Measurements from ENCODE around the gene AATK. TPM values are rescaled to one million over a fixed set of nuclear protein-coding genes. Genes with fewer than 3 reads are reported as not detected.

The AATK gene
- total and polyA plus RNA-seq, 2 of the 13 experiments (the other 11 are each of a cell fraction or from before 2014, with no cell fraction given) = 2.9 to 8.4 TPM

DNA sequence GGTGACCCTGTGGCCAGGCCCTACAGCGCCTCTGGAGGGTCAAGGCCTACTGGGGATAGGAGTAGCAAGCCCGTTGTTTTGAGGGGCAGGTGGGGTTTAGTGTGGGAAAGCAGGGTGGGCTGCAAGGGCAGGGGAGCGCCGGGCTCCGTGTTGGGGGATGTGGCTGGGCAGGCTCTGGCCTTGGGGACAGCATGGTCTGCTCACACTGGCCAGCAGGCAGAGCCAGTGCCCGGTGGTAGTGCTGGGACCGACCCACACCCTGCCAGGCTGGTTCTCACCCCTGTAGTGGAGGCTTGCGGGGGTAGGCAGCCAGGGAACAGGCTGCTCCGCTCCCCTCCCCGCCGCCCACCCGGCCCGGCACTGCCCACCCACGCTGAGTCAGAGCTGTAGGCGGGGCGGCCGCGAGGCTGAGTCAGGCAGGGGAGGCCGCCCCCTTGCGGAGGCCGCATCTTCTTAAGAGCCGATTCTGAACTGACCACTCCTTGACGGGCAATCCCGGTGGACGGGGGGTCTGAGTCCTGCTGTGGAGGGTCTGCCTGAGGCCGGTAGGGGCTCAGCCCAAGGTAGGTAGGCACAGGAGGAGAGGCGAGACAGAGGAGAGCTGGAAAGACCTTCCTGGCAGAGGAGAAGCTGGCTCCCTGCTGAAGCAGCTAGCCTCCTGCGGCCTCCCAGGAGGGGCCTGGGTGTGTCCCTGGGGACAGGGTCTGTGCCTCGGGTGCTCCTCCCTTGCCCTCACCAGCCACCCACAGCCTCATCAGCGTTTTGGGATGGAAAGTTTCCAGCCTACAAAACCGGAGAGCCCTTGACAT is 68.7 kb downstream of the AATK start (continued):
- TF ChIP-seq, protein P1, sequence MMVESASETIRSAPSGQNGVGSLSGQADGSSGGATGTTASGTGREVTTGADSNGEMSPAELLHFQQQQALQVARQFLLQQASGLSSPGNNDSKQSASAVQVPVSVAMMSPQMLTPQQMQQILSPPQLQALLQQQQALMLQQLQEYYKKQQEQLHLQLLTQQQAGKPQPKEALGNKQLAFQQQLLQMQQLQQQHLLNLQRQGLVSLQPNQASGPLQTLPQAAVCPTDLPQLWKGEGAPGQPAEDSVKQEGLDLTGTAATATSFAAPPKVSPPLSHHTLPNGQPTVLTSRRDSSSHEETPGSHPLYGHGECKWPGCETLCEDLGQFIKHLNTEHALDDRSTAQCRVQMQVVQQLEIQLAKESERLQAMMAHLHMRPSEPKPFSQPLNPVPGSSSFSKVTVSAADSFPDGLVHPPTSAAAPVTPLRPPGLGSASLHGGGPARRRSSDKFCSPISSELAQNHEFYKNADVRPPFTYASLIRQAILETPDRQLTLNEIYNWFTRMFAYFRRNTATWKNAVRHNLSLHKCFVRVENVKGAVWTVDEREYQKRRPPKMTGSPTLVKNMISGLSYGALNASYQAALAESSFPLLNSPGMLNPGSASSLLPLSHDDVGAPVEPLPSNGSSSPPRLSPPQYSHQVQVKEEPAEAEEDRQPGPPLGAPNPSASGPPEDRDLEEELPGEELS (CRISPR knock-in tag; IDR thresholded peaks at IDR 0.05) = peak; percentile 16; the same call in 1 of the 2 replicates
- TF ChIP-seq TMF1 (CRISPR knock-in tag; IDR thresholded peaks at IDR 0.05; ENCODE audit: low read depth) = no peak
- TF ChIP-seq PHF5A (CRISPR knock-in tag; IDR thresholded peaks at IDR 0.05; ENCODE audit: low read depth, unreplicated experiment) = no peak
- no peak for TF ChIP-seq REL (CRISPR knock-in tag; conservative IDR thresholded peaks at IDR 0.05)
- TF ChIP-seq, protein P2, sequence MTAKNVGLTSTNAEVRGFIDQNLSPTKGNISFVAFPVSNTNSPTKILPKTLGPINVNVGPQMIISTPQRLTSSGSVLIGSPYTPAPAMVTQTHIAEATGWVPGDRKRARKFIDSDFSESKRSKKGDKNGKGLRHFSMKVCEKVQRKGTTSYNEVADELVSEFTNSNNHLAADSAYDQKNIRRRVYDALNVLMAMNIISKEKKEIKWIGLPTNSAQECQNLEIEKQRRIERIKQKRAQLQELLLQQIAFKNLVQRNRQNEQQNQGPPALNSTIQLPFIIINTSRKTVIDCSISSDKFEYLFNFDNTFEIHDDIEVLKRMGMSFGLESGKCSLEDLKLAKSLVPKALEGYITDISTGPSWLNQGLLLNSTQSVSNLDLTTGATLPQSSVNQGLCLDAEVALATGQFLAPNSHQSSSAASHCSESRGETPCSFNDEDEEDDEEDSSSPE (CRISPR knock-in tag; IDR thresholded peaks at IDR 0.05) = no peak
- TF ChIP-seq, protein P3, sequence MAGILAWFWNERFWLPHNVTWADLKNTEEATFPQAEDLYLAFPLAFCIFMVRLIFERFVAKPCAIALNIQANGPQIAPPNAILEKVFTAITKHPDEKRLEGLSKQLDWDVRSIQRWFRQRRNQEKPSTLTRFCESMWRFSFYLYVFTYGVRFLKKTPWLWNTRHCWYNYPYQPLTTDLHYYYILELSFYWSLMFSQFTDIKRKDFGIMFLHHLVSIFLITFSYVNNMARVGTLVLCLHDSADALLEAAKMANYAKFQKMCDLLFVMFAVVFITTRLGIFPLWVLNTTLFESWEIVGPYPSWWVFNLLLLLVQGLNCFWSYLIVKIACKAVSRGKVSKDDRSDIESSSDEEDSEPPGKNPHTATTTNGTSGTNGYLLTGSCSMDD (CRISPR knock-in tag; IDR thresholded peaks at IDR 0.05) = no peak
- 0 out of 2 replicates have a peak, but pooled peaks have one; percentile 22 for TF ChIP-seq ZNF792 (CRISPR knock-in tag; IDR thresholded peaks at IDR 0.05)
- TF ChIP-seq, protein P4, sequence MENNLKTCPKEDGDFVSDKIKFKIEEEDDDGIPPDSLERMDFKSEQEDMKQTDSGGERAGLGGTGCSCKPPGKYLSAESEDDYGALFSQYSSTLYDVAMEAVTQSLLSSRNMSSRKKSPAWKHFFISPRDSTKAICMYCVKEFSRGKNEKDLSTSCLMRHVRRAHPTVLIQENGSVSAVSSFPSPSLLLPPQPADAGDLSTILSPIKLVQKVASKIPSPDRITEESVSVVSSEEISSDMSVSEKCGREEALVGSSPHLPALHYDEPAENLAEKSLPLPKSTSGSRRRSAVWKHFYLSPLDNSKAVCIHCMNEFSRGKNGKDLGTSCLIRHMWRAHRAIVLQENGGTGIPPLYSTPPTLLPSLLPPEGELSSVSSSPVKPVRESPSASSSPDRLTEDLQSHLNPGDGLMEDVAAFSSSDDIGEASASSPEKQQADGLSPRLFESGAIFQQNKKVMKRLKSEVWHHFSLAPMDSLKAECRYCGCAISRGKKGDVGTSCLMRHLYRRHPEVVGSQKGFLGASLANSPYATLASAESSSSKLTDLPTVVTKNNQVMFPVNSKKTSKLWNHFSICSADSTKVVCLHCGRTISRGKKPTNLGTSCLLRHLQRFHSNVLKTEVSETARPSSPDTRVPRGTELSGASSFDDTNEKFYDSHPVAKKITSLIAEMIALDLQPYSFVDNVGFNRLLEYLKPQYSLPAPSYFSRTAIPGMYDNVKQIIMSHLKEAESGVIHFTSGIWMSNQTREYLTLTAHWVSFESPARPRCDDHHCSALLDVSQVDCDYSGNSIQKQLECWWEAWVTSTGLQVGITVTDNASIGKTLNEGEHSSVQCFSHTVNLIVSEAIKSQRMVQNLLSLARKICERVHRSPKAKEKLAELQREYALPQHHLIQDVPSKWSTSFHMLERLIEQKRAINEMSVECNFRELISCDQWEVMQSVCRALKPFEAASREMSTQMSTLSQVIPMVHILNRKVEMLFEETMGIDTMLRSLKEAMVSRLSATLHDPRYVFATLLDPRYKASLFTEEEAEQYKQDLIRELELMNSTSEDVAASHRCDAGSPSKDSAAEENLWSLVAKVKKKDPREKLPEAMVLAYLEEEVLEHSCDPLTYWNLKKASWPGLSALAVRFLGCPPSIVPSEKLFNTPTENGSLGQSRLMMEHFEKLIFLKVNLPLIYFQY (CRISPR knock-in tag; IDR thresholded peaks at IDR 0.05; ENCODE audit: borderline replicate concordance) = peak; percentile 42; the same call in 1 of the 2 replicates
- TF ChIP-seq, protein P5, sequence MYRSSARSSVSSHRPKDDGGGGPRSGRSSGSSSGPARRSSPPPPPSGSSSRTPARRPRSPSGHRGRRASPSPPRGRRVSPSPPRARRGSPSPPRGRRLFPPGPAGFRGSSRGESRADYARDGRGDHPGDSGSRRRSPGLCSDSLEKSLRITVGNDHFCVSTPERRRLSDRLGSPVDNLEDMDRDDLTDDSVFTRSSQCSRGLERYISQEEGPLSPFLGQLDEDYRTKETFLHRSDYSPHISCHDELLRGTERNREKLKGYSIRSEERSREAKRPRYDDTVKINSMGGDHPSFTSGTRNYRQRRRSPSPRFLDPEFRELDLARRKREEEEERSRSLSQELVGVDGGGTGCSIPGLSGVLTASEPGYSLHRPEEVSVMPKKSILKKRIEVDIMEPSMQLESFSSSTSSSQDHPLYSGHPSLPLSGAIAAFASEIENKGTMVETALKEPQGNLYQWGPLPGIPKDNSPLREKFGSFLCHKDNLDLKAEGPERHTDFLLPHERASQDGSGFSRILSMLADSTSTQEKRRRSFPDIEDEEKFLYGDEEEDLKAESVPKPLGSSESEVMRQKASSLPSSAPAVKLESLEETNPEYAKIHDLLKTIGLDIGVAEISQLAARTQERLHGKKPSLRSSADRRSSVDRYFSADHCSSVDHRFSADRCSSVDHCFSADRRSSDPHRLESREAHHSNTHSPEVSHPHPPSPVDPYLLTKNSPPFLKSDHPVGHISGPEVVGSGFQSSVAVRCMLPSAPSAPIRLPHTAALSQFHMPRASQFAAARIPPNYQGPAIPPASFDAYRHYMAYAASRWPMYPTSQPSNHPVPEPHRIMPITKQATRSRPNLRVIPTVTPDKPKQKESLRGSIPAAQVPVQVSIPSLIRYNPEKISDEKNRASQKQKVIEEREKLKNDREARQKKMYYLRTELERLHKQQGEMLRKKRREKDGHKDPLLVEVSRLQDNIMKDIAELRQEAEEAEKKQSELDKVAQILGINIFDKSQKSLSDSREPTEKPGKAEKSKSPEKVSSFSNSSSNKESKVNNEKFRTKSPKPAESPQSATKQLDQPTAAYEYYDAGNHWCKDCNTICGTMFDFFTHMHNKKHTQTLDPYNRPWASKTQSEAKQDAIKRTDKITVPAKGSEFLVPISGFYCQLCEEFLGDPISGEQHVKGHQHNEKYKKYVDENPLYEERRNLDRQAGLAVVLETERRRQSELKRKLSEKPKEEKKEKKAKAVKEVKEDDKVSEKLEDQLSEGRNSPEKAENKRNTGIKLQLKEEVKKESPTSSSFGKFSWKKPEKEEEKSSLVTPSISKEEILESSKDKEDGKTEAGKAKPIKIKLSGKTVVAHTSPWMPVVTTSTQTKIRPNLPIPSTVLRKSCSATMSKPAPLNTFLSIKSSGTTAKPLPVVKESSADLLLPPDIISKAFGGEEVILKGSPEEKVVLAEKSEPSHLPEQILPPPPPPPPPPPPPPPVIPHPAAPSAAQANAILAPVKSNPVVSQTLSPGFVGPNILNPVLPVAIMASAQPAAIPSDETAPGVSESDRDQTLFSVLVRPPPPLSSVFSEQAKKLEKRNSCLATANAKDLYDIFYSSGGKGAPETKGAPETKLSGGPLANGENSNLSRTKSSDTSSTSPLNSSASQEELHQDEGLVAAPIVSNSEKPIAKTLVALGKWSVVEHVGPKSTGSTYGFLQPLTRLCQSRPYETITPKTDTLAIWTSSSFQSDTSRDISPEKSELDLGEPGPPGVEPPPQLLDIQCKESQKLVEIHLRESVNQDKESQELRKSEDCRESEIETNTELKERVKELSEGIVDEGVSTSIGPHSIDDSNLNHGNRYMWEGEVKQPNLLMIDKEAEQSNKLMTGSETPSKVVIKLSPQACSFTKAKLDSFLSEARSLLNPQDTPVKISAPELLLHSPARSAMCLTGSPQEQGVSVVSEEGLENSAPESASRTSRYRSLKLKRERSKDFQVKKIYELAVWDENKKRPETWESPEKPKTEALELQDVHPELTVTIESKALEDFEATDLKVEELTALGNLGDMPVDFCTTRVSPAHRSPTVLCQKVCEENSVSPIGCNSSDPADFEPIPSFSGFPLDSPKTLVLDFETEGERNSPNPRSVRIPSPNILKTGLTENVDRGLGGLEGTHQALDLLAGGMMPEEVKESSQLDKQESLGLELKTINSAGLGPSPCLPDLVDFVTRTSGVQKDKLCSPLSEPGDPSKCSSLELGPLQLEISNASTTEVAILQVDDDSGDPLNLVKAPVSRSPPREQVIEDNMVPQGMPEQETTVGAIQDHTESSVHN (CRISPR knock-in tag; IDR thresholded peaks at IDR 0.05) = no peak
- no peak for TF ChIP-seq ZNF496 (CRISPR knock-in tag; IDR thresholded peaks at IDR 0.05; ENCODE audit: insufficient replicate concordance)
- 0 out of 2 replicates have a peak, but pooled peaks have one; percentile 33 for TF ChIP-seq ZNF292 (CRISPR knock-in tag; IDR thresholded peaks at IDR 0.05; ENCODE audit: borderline replicate concordance, low read depth)

Data from HepG2 (cell line).